ENCODE measurements around the gene SALL1. TPM values are rescaled to one million over a fixed set of nuclear protein-coding genes. Genes with fewer than 3 reads are reported as not detected.

SALL1 gene
- total RNA-seq, 1 experiment from 2014 or later = 101 TPM

- Histone ChIP-seq H3K9ac (ENCODE audit: extremely low read depth, insufficient read length, low read length) (no peak overlapping the region), H3K18ac (ENCODE audit: insufficient read length, low read depth, low read length) (no peak overlapping the region), H4K8ac (replicated peaks; ENCODE audit: insufficient read length, low read depth, low read length) (no peak overlapping the region), H2BK20ac (ENCODE audit: low read depth, low read length, poor library complexity, severe bottlenecking) (no peak overlapping the region), H3K4me2 (ENCODE audit: insufficient read depth, insufficient read length, low read length) (no peak overlapping the region), H3K27ac (ENCODE audit: insufficient read length, low read depth, low read length) (no peak overlapping the region), H3K23ac (ENCODE audit: insufficient read length, low read depth, low read length) (no peak overlapping the region), H3K79me1 (ENCODE audit: insufficient read depth, low read depth, low read length, poor library complexity, severe bottlenecking) (no peaks in the 10 kb centered on the region), H3K9me3 (ENCODE audit: control insufficient read depth, low read depth, low read length) (no peaks in the 10 kb centered on the region), H4K20me1 (ENCODE audit: control insufficient read depth, insufficient read depth, insufficient read length) (no peaks in the 10 kb centered on the region), H3K23me2 (ENCODE audit: insufficient read length, low read depth, low read length, poor library complexity, severe bottlenecking) (no peaks in the 10 kb centered on the region), H3K79me2 (ENCODE audit: insufficient read depth, low read length) (no peaks in the 10 kb centered on the region), H3T11ph (ENCODE audit: low read length) (no peak overlapping the region), H2BK120ac (ENCODE audit: low read depth, low read length, poor library complexity, severe bottlenecking) (no peak overlapping the region), H2BK15ac (ENCODE audit: low read depth, low read length) (no peak overlapping the region), H3K56ac (ENCODE audit: insufficient read length, low read depth, low read length) (no peak overlapping the region), H3K14ac (ENCODE audit: insufficient read depth, low read length) (no peak overlapping the region), H3K4me1 (ENCODE audit: insufficient read depth, low read length) (peaks cover 3% of the 10 kb centered on the region; the same call in 1 of the 2 replicates), H2AFZ (ENCODE audit: low read length) (no peak overlapping the region), H4K5ac (ENCODE audit: insufficient read length, low read depth, low read length) (no peak overlapping the region), H3K27me3 (ENCODE audit: insufficient read depth, low read length) (no peaks in the 10 kb centered on the region; the same call in 1 of the 2 replicates), H2BK12ac (ENCODE audit: insufficient read length, low read depth, low read length) (no peak overlapping the region), H2BK5ac (ENCODE audit: insufficient read length, low read length) (no peak overlapping the region), H4K91ac (ENCODE audit: insufficient read length, low read depth, low read length) (no peak overlapping the region), H2AK5ac (ENCODE audit: insufficient read length, low read length) (no peak overlapping the region), H3K4ac (ENCODE audit: low read depth, low read length) (no peak overlapping the region)
- Mint-ChIP-seq H3K4me3 (no peak overlapping the region; a peak in 1 of 5 replicates), H3K9me3 (peaks cover 3% of the 10 kb centered on the region in 2 experiments; a peak in 3 of 5 replicates), H3K36me3 (ENCODE audit: insufficient read depth in 1 of 3, low read depth in 3 of 3) (peaks cover 0 to 8% (median 3%) of the 10 kb centered on the region in 3 experiments; a peak in 4 of 7 replicates), H3K27ac (no peak overlapping the region), H3K27me3 (ENCODE audit: low read depth) (peaks cover 9% of the 10 kb centered on the region), H3K4me1 (peaks cover 30 to 38% of the 10 kb centered on the region in 2 experiments)
- no peak for TF ChIP-seq CTCF (conservative IDR thresholded peaks at IDR 0.05)
- no CpG with 5 or more reads among the region's 2 CpGs for WGBS (ENCODE audit: extremely low coverage, insufficient read length, low lambda C conversion rate)
- DNase-seq = no peak
Observed at GRCh38 chr16:51164574-51164973, 13.5 kb upstream of the SALL1 start.
